HG02885 (cell line): ENCODE data around the gene NUDT3.

Experiments used
- ATAC-seq: cut with Tn5 transposase; IDR thresholded peaks from one replicate; pipeline ENCODE4 v1.9.1; 2021; ENCODE audit warnings: mild to moderate bottlenecking; ENCODE audit not compliant: unreplicated experiment, poor library complexity

The NUDT3 gene

GRCh38 chr6:34231566-34232336, 160.7 kb downstream of the NUDT3 start:
- no peak for ATAC-seq

DNA sequence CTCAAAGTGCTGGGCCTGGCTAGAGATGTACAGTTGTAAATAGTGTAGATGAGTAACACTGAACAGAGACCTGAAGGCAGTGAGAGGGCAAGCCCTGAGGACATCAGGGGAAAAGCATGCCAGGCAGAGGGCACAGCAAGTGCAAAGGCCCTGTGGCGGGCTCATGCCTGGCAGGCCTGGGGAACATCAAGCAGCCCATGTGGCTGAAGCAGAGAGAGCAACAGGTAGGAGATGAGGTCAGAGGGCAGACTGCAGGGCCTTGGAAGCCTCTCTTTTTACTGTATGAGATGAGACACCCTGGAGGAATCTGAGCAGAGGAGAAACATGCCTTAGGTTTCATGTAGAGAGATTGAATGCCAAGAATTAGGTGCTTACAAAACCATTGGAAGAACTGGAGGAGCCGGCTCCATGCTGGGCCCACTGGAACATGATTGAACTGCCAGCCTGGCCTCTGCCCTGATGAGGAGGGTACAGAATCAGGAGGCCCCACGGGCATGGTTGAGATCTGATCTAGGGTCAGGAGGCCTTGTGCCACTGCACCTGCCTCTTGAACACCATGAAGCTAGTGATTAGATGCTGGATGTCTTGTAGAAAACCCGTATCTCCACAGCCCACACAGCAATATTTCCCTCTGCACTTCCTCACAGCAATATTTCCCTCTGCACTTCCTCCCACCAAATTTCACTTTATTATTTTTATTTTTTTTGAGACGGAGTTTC, 161.7 kb downstream of the NUDT3 start:
- ATAC-seq, result no peak

DNA sequence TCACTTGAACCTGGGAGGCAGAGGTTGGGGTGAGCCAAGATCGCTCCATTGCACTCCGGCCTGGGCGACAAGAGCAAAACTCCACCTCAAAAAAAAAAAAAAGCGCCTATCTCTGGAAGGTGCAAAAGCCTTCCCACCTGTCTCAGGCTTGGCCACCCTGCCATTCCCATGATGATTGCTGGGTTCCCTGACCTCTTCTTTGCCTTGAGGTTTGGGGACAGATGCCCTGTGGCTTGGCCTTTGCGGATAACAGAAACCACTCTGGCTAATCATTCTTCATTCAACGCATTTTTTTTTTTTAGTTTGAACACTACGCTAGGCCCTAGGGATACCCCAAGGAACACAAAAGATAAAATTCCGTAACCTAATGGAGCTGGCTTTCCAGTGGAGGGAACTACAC, 162.6 kb downstream of the NUDT3 start:
- no peak for ATAC-seq
